HG03175 (cell line): ENCODE measurements around the gene PDILT.
A peak's percentile ranks its signal among the peaks of the same experiment; 100 is the strongest.
"Not testable (repeated sequence)": the region's sequence is repeated elsewhere in the genome, so short reads cannot be mapped to it uniquely, and the experiment has no call there.

Experiments
- ATAC-seq: cut with Tn5 transposase; IDR thresholded peaks from one replicate; pipeline ENCODE4 v1.9.1; 2021; ENCODE audit warnings: mild to moderate bottlenecking, moderate library complexity; ENCODE audit not compliant: unreplicated experiment

The PDILT gene

GRCh38 chr16:20404637-20405036 is at the start of gene PDILT:
Gene PDILT, minus strand, starts transcription at chr16:20404737. Its CDS starts 5,437 bp downstream, at chr16:20399300.
- no peak for ATAC-seq

- ATAC-seq: not testable (repeated sequence)
Observed at GRCh38 chr16:20453633-20454032, 49.1 kb upstream of the PDILT start.

GRCh38 chr16:20451364-20451763 is 46.8 kb upstream of the PDILT start, which contains the start of gene ACSM2A:
Gene ACSM2A, plus strand, starts transcription at chr16:20451521. Its CDS starts 8,594 bp downstream, at chr16:20460115.
- not testable (repeated sequence) for ATAC-seq

- ATAC-seq: not testable (repeated sequence)
Observed at GRCh38 chr16:20446652-20447393, 42.3 kb upstream of the PDILT start.

- not testable (repeated sequence) for ATAC-seq
Observed at GRCh38 chr16:20441859-20442258, 37.3 kb upstream of the PDILT start.

GRCh38 chr16:20441191-20441590 is 36.7 kb upstream of the PDILT start:
- no peak for ATAC-seq

GRCh38 chr16:20440731-20441130 is 36.2 kb upstream of the PDILT start:
- ATAC-seq: not testable (repeated sequence)

GRCh38 chr16:20439820-20440231 is 35.3 kb upstream of the PDILT start:
- ATAC-seq: not testable (repeated sequence)

- not testable (repeated sequence) for ATAC-seq
Observed at GRCh38 chr16:20438950-20439349, 34.4 kb upstream of the PDILT start.

- no peak for ATAC-seq
Observed at GRCh38 chr16:20430948-20431347, 26.4 kb upstream of the PDILT start.

GRCh38 chr16:20430480-20430879 is 25.9 kb upstream of the PDILT start:
- not testable (repeated sequence) for ATAC-seq

- ATAC-seq: not testable (repeated sequence)
Observed at GRCh38 chr16:20429499-20429898, 25.0 kb upstream of the PDILT start.

- ATAC-seq: not testable (repeated sequence)
Observed at GRCh38 chr16:20427401-20427797, 22.9 kb upstream of the PDILT start.

- ATAC-seq: no peak
Observed at GRCh38 chr16:20424129-20424866, 19.8 kb upstream of the PDILT start.

GRCh38 chr16:20423772-20424128 is 19.2 kb upstream of the PDILT start:
- ATAC-seq: not testable (repeated sequence)

- not testable (repeated sequence) for ATAC-seq
Observed at GRCh38 chr16:20421748-20422147, 17.2 kb upstream of the PDILT start.

GRCh38 chr16:20419093-20419492 is 14.6 kb upstream of the PDILT start:
- ATAC-seq: not testable (repeated sequence)

GRCh38 chr16:20415541-20415940 is 11.0 kb upstream of the PDILT start:
- no peak for ATAC-seq

GRCh38 chr16:20411055-20411454 is 6.5 kb upstream of the PDILT start:
- peak; percentile 37 for ATAC-seq

GRCh38 chr16:20410121-20410723 is 5.7 kb upstream of the PDILT start:
- ATAC-seq: peak; percentile 73

- peak; percentile 35 for ATAC-seq
Observed at GRCh38 chr16:20409398-20410120, 5.0 kb upstream of the PDILT start, which contains the start of gene ACSM5. Gene ACSM5, plus strand, starts transcription at chr16:20409534. Its CDS starts 1,951 bp downstream, at chr16:20411485.
